ENCODE measurements around the gene WFDC12.

The WFDC12 gene

DNA sequence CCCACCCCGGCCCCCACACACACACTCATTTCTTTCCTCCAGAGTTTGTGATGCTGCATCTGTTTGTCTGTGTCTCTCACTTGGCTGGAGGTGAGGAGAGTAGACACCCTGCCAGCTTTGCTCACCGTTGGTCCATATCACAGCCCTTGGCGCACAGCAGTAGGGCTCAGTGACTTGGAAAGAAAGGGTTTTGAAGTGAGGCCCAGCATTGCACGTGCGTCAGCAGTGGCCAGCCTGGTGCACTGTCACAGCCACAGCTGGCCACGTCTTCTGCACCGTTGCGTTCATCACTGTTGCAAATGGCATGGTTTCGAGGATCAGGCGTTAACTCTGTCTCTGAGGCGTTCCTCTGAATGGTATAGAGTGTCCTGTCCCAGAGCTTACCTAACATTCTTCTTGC, 13.0 kb downstream of the WFDC12 start:
- no peak for DNase-seq
- TF ChIP-seq POLR2A (IDR thresholded peaks at IDR 0.05; ENCODE audit: low read length) (no peak), GATA1 (IDR thresholded peaks at IDR 0.05; ENCODE audit: low read depth, low read length) (no peak)

- DNase-seq: no peak
- no peak for TF ChIP-seq POLR2A (IDR thresholded peaks at IDR 0.05; ENCODE audit: low read length)
- no peak for TF ChIP-seq GATA1 (IDR thresholded peaks at IDR 0.05; ENCODE audit: low read depth, low read length)
Measured at GRCh38 chr20:45110301-45110700, 14.0 kb downstream of the WFDC12 start.

DNA sequence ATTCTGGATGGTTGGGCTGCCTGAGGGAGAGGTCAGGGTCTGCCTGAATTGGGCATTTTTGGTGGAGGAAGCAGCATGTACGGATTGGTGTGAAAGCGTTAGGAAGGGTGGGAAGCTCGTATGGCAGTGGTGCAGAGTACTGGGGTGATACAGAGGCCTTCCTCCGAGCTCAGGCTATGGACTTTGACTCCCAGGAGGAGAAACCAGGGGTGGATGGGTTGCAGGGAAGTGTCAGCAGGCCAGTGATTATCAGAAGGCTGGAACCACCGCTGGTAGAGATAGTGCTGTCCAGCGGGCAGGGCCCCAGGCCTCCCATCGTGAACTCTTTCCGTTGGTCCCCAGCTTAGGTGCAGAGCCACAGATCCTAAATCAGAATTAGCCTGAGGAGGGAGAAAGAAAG, 14.6 kb downstream of the WFDC12 start:
- TF ChIP-seq GATA1 (IDR thresholded peaks at IDR 0.05; ENCODE audit: low read depth, low read length): no peak
- no peak for TF ChIP-seq POLR2A (IDR thresholded peaks at IDR 0.05; ENCODE audit: low read length)
- DNase-seq: no peak

DNA sequence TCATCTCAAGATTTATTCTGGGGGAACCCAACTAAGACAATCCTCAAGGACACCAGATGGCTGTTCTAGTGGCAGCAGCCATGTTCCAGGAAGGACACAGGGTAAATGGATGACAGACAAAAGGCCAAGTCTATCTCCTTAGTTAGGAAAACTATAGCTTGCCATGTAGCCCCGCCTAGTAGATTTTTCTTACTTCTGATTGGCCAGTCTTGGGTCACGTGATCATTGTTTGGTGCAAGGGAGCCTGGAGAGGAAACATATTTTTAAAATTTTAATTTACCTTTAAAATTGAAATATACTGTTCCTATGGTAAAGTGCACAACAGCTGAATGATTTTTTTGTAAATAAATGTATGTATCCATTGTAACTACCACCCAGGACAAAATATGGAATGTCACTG, 18.9 kb downstream of the WFDC12 start:
- TF ChIP-seq POLR2A (IDR thresholded peaks at IDR 0.05; ENCODE audit: low read length) (no peak), GATA1 (IDR thresholded peaks at IDR 0.05; ENCODE audit: low read depth, low read length) (no peak)

DNA sequence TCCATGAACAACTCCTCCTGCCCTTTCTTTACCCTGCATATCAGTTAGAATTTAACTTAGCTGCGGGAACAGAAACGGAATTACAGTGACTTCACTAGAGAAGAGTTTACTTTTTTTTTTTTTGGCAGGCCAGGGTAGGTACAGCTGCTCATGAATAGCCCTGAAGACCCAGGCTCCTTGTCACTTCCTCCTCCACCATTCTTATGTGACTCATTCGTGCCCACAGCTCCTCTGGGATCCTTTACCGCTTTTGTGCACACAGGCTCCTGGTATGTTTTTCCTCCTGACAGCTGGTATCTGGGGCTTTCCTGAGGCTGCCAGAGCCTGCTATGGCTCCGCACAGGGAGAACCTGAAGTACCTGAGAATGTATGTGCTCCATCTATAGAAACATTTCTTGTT, 19.5 kb downstream of the WFDC12 start:
- TF ChIP-seq POLR2A (IDR thresholded peaks at IDR 0.05; ENCODE audit: low read length): no peak
- no peak for TF ChIP-seq GATA1 (IDR thresholded peaks at IDR 0.05; ENCODE audit: low read depth, low read length)
- DNase-seq: no peak

More for the DNA sequence above, 18.9 kb downstream of the WFDC12 start:
- no peak for DNase-seq

DNA sequence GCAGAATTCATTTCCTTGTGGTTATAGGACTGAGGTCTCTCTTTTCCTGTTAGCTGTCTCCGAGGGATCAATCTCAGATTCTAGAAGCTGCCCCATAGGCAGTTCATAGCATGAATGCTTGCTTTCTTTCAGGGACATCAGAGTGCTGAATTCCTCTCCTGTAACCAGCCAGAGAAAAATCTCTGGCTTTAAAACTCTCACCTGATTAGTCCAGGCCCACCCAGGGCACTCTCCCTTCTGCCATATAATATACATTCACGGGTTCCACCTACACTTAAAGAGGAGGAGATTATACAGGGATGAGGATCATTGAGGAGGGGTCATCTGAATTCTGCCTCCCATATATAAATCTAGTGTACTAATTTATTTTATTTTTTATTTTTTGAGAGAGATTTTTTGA, 21.2 kb downstream of the WFDC12 start:
- no peak for TF ChIP-seq GATA1 (IDR thresholded peaks at IDR 0.05; ENCODE audit: low read depth, low read length)
- TF ChIP-seq POLR2A (IDR thresholded peaks at IDR 0.05; ENCODE audit: low read length): no peak
- DNase-seq: no peak

GRCh38 chr20:45101333-45101850, 22.9 kb downstream of the WFDC12 start:
- DNase-seq: no peak
- no peak for TF ChIP-seq GATA1 (IDR thresholded peaks at IDR 0.05; ENCODE audit: low read depth, low read length)
- TF ChIP-seq POLR2A (IDR thresholded peaks at IDR 0.05; ENCODE audit: low read length): no peak

GRCh38 chr20:45100563-45101245, 23.6 kb downstream of the WFDC12 start, which contains the start of gene KCNS1:
Gene KCNS1, minus strand, starts transcription at chr20:45101127. Its CDS starts 1,891 bp downstream, at chr20:45099236.
- DNase-seq: no peak
- TF ChIP-seq POLR2A (IDR thresholded peaks at IDR 0.05; ENCODE audit: low read length): no peak
- no peak for TF ChIP-seq GATA1 (IDR thresholded peaks at IDR 0.05; ENCODE audit: low read depth, low read length)

GRCh38 chr20:45098103-45098773, 26.0 kb downstream of the WFDC12 start:
- TF ChIP-seq POLR2A (IDR thresholded peaks at IDR 0.05; ENCODE audit: low read length) (no peak), GATA1 (IDR thresholded peaks at IDR 0.05; ENCODE audit: low read depth, low read length) (no peak)
- peak; percentile 33 to 52 for DNase-seq

- DNase-seq: peak; percentile 63 to 72
- TF ChIP-seq POLR2A (IDR thresholded peaks at IDR 0.05; ENCODE audit: low read length) (no peak), GATA1 (IDR thresholded peaks at IDR 0.05; ENCODE audit: low read depth, low read length) (no peak)
Measured at GRCh38 chr20:45097485-45098102, 26.7 kb downstream of the WFDC12 start.

DNA sequence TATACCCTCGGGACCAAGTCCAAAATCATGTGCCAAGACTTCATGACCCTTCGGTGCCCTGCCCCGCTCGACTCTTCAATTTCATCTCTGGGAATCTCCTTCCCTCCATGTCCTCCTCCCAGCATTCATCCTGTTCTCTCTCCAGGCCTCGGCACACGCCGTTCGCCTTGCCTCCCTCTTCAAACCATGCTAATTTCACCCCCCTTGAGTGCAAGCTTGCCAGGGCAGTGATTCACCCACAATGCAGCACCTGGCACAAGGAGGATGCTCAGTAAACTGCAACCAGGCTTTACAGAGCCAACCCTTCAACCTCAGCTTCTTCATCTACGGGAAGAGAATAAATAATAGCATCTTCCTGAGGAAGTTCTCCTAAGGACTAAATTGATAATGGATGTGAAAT, 27.5 kb downstream of the WFDC12 start:
- no peak for TF ChIP-seq GATA1 (IDR thresholded peaks at IDR 0.05; ENCODE audit: low read depth, low read length)
- no peak for TF ChIP-seq POLR2A (IDR thresholded peaks at IDR 0.05; ENCODE audit: low read length)
- DNase-seq: no peak

DNA sequence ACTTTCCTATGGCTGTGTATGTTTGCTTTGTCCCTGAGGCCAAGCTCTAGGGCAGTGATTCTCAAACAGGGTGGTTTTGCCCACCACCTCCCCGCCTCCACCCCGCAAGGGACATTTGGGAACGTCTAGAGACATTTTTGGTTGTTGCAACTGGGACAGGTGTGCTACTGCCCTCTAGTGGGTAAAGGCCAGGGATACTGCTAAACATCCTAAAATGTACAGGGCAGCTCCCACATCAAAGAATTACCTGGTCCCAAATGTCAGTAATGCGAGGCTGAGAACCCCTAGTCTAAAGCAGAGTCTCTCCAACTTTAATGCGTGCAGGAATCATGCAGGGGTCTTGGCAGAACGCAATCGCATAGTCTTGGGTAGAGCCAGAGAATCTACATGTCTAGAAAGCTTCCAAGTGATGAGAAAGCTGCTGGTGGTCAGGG, 28.4 kb downstream of the WFDC12 start:
- TF ChIP-seq POLR2A (IDR thresholded peaks at IDR 0.05; ENCODE audit: low read length) (no peak), GATA1 (IDR thresholded peaks at IDR 0.05; ENCODE audit: low read depth, low read length) (no peak)
- peak; percentile 52 to 75 for DNase-seq

DNA sequence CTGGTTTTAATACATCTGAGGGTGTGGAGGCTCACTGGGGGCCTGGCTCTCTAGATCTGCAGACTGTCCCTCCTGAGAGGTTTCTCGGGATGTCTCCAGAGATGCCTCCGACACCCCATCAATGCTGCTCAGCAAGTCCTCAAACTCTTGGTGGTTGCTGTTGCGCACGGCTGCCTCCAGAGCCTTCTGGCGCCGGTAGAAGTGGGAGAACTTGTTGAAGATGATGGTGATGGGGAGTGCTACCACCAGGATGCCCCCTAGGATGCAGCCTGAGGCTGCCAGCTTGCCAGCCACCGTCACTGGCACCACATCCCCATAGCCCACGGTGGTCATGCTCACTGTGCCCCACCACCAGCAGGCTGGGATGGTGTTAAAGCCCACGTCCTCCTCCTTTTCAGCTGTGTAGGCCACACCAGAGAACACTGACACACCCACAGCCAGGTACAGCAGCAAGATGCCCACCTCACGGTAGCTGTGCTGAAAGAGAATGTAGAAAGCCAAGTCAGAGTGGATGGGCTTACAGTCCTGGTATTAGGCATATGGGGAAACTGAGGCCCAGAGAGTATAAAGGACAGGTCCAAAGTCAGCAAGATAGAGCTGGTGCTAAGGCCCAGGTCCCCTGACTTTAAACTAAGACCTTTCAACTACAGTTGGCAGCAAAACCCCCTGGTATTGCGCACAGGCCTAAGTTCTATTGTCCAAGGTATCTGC, 29.2 kb downstream of the WFDC12 start:
- TF ChIP-seq GATA1 (IDR thresholded peaks at IDR 0.05; ENCODE audit: low read depth, low read length): no peak
- no peak for TF ChIP-seq POLR2A (IDR thresholded peaks at IDR 0.05; ENCODE audit: low read length)

GRCh38 chr20:45094201-45094600, 30.1 kb downstream of the WFDC12 start:
- no peak for DNase-seq
- TF ChIP-seq POLR2A (IDR thresholded peaks at IDR 0.05; ENCODE audit: low read length) (no peak), GATA1 (IDR thresholded peaks at IDR 0.05; ENCODE audit: low read depth, low read length) (no peak)

More for the DNA sequence above, 29.2 kb downstream of the WFDC12 start:
- DNase-seq: no peak
